AG09309 (cell line): ENCODE measurements around the gene NKX2-3.

Source experiments
- DNase-seq: peaks from one replicate; pipeline ENCODE4 v3.0.0-alpha.2; 2010; ENCODE audit warnings: low read depth
- H3K4me3 ChIP-seq: 2 replicates; pipeline ENCODE4 v1.5.1; 2011; ENCODE audit warnings: mild to moderate bottlenecking, low read depth, low read length, moderate library complexity; ENCODE audit not compliant: control insufficient read depth
- TF ChIP-seq, protein P1 (sequence below): IDR thresholded peaks from 2 replicates; pipeline ENCODE4 v1.5.1; 2011; ENCODE audit warnings: mild to moderate bottlenecking, low read depth, low read length, inconsistent platforms; ENCODE audit not compliant: insufficient read depth, control insufficient read depth; ENCODE audit errors: missing control alignments

Gene NKX2-3

DNA sequence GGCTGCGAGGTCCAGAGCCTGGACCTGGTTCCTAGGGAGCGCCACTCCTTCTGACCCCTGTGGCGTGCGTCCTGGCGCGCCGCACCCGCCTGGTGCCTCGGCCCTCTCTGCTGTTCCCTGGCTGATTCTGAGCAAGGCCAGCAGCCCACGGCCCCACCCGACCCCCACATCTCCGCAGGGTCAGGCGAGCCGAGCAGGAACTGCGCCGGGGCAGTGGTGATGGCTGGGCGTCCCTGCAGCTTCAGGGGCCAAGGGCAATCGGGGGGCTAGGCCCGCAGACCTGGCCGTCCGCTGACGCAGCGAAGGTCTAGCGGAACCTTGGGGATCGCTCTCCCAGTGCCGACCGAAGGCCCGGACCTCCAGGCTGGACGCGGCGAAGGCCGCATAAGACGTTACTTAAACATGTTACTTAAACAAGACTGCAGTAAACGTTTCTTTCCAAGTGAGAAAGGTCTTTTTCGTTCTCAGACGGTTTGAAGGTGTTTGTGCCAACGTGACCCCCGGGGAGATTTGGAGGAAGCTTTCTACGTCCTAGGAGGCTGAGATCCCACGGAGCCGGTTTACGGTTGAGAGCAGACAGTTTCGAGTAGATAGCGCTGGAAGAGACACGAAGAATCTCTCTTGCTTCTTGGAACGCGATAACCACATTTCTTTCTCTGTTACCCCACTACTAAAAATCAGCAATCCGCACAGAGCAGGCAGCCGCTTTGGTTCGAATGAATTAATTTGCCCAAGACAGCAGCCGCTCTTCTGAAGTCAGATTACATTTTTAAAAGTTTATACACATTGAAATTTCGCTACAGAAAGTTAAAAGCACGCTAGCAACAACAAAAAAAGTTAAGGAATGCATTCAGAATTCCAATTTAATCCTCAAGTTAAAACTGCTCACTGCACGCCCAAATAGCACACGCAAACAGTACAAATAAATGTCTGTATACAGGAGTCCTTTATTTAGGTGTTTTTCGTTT, 4.9 kb upstream of the NKX2-3 start:
- H3K4me3 ChIP-seq: no peak overlapping the region
- TF ChIP-seq, protein P1, sequence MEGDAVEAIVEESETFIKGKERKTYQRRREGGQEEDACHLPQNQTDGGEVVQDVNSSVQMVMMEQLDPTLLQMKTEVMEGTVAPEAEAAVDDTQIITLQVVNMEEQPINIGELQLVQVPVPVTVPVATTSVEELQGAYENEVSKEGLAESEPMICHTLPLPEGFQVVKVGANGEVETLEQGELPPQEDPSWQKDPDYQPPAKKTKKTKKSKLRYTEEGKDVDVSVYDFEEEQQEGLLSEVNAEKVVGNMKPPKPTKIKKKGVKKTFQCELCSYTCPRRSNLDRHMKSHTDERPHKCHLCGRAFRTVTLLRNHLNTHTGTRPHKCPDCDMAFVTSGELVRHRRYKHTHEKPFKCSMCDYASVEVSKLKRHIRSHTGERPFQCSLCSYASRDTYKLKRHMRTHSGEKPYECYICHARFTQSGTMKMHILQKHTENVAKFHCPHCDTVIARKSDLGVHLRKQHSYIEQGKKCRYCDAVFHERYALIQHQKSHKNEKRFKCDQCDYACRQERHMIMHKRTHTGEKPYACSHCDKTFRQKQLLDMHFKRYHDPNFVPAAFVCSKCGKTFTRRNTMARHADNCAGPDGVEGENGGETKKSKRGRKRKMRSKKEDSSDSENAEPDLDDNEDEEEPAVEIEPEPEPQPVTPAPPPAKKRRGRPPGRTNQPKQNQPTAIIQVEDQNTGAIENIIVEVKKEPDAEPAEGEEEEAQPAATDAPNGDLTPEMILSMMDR: no peak
- no peak for DNase-seq

DNA sequence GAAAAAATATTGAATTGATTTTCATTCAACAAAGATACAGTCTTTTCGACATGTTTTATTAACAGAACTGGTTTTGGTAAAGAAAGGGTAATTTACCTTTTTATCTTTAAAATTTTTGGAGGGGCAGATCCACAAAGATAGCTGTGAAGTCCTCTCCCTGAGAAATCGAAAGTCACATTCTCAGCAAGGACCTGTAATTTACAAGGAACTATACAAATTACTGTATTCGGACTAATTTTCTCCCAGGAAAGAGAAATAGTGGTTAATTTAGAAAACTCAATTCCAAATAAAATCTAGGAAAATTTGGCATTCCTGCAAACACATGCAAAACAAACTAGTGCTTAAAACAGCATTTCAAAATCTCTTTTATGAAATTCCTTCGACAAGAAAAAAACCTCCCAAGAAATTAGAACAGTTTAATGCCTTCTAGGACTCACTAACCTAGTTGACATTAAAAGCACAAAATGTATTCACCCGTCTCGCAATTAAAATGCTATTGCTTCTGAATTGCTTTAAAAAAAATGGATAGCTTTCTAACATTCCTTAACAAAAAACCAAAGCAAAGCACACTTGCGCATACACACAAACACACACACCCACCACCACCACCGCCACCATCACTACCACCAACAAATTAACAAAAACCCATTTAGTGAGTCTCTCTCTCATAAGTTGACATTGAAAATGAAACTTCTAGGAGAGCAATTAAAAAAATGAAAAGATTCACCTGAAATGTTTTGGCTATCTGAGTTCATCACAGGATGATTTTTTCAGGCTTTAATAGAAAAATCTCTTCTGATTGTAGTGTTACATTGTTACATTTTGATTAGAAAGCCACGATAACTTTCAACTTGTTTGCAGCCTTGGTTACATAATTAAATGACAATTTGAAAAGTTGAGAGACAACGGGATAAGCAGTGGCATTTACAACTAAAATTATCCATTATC, 4.0 kb upstream of the NKX2-3 start:
- H3K4me3 ChIP-seq: no peak overlapping the region
- no peak for DNase-seq
- TF ChIP-seq, protein P1: no peak

DNA sequence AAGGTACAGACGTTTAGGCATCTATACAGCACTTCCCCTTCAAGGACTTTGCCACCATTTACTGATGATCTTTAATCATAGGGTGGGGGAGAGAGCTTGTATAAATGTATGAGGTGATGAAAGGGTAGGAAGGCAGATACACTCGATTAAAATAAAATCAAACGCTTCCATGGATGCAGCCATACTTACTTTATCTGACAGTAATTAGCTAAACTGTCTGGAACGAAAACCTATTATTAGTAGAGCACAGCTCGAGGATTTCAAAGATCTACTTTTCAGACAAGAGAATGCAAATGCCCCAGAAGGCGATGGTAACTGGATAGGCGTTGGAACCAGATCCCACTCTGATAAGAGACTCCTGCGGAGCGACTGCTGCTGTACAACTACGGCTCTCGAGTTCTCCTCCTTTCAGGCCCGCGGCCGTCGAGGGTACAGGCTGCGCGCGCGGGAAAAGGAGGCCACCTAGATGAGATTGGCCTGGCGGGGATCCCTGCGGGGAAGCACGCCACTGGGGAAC, 3.1 kb upstream of the NKX2-3 start:
- TF ChIP-seq, protein P1: no peak
- H3K4me3 ChIP-seq: no peak overlapping the region
- no peak for DNase-seq

DNA sequence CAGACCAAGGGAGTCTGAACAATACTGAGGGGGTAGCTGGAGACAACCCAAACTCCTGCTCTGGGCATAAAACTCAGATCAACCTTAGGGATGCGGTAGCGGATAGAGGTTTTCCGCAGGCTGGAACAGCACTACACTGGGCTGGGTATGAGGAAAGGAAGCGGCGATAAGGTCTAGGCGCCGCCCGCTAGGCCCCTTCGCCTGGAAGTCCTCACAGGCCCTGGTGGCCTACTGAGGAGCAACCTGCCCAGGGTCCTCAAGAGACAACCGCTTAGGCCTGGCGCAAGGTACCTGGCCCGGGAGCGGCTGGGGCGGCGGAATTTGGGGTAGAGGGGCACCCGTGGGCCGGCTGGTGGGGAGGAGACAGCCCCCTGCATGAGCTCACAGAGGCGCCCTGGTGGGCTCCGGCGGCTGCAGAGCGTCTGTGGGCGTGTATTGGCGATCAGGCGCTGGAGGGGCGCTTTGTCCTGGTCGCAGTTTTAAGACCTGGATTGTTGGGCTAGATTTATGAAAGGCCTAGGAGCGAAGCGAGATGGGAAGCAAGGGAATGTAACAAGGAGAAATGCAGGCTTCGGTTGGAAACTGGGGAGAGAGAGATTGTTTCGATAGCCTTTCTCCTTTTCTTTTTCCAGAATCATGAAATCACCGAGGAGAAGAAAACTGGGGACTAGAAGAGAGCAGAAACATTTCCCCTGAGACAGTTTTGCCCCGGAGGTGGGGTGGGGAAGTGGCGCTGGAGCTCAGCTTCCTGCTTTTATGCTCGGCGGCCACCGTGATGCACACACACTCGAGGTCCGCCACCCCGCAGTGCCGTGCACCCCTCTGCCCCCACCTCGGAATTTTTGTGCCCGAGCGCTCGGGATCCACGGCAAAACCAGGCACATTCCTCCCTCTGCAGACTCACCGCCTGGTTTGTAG, 2.4 kb upstream of the NKX2-3 start:
- H3K4me3 ChIP-seq: no peak overlapping the region
- TF ChIP-seq, protein P1: no peak
- DNase-seq: no peak

DNA sequence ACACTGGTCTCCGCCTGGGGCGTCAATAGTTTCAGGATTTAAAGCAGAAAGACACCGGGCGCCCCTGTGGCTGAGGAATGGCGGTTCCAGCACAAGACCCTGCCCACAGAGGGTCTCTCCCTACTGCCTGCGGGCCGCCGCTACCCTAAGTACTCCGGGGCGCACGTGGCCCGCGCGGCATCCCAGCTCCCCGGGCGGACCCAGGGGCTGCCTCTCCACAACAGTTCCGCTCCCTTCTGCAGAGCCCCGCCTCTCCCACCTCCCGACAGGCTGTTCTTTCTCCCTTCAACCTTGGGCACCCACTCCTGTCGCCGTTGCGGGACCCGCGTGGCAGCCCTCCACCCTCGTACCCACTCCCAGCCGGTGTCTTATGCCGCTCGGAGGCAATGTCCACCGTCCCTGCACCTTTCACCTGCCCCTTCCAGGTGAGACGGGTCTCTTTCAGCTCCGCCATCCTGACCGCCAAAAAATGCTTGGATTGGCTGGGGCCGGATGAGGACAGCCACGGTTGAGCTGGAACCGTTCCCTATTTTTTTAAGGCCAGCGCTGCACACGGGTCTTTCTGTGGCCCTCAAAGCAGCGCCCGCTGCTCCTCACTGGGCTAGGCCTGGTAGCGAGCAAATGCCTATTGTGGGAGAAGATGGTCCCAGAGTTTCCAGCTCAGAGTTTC, 1.6 kb upstream of the NKX2-3 start:
- no peak overlapping the region for H3K4me3 ChIP-seq
- TF ChIP-seq, protein P1: no peak
- no peak for DNase-seq
